Left ventricle myocardium superior (tissue), 1 donor: ENCODE measurements around the gene SHC2. TPM values are rescaled to one million over a fixed set of nuclear protein-coding genes. Genes with fewer than 3 reads are reported as not detected.

Source experiments
- ATAC-seq: fragments of 200-7000 bp; cut with Tn5 transposase; one replicate; pipeline ENCODE4 v1.9.1; 2020; ENCODE audit warnings: mild to moderate bottlenecking, moderate library complexity
- DNase-seq: peaks from one replicate; pipeline ENCODE4 v3.0.0-alpha.2; 2020
- intact Hi-C: fragments of 100-400 bp; cut with micrococcal nuclease; formaldehyde crosslinking; loops from one replicate; pipeline ENCODE4 v1.11.0; 2022
- total RNA-seq: library from RNA; stranded (reverse); fragmentation: NEBNext Ultra II Directional; extraction: Animal tissue kit (Norgen Biotek cat#: 25700); gene quantifications from one replicate; pipeline ENCODE4 v1.2.1, GENCODE V29; 2021
- donor health status: DM: no; HTN: yes; CAD: no; lungs with severe emphysema.

SHC2 gene
- total RNA-seq, 1 donor from 2014 or later = 11.0 TPM

- DNase-seq (peak; percentile 53), ATAC-seq (peak; percentile 66)
- intact Hi-C loops = no loop called here
These were observed 13.6 kb upstream of the SHC2 start for GRCh38 chr19:474126-475078.

DNA sequence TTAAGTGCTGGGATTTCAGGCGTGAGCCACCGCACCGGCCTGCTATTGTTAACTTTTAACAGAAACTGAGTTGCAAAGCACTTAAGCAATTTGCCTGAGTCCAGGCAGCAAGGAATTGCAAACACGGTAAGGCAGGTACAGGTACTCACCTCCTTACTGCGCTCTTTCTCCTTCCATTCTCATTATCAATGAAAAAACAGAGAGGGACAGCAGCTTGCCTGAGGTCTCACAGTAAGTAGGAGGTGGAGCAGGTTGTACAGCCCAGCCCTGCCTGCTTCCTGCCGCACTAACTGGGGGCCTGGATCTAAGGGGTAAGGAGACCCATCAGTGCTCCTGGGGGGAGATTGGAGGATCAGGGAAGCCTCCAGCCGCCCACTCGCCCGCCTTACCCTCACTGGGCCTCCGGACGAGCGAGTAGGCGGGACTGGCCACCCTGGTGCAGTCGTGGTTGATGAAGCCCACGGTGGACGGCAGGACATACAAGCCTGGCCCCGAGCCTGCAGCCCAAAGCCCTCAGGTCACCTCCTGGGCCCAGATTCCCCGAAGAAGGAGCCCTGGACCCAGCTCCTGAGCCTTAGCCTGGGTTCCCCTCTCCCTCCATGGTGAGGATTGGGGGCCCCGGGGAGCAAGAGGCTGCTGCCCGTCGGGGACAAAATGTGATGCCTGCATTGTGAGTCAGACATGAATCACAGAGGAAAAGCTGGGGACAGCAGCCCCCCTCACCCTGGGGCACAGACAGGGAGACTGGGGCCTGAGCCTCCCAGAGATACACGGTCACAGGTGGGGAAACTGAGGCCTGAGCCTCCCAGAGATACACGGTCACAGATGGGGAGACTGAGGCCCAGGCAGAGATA, 11.4 kb upstream of the SHC2 start:
- intact Hi-C loops = no loop called here
- DNase-seq (no peak), ATAC-seq (no peak)

DNA sequence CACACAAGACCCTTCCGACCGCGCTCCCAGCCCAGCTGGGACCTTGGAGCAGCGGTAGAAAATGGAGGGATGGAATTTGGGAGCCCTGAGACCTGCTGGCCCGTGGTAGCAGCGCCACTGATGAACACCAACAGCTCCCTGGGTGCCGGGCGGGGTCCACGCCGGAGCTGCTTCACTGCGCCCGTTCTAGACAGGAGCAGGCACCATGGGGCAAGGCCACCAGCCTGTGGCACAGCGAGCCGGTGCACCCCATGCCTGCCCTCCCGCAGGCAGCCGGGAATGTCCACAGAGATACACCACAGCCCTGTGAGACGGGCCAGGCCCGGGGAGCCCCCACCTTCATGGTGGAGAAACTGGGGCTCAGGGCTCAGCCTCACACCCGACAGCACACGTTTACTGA, 9.9 kb upstream of the SHC2 start:
- no peak for ATAC-seq
- intact Hi-C loops = no loop called here
- DNase-seq = peak; percentile 23

GRCh38 chr19:469833-470232, 9.0 kb upstream of the SHC2 start:
- ATAC-seq = no peak
- no peak for DNase-seq
- intact Hi-C loops = no loop called here

DNA sequence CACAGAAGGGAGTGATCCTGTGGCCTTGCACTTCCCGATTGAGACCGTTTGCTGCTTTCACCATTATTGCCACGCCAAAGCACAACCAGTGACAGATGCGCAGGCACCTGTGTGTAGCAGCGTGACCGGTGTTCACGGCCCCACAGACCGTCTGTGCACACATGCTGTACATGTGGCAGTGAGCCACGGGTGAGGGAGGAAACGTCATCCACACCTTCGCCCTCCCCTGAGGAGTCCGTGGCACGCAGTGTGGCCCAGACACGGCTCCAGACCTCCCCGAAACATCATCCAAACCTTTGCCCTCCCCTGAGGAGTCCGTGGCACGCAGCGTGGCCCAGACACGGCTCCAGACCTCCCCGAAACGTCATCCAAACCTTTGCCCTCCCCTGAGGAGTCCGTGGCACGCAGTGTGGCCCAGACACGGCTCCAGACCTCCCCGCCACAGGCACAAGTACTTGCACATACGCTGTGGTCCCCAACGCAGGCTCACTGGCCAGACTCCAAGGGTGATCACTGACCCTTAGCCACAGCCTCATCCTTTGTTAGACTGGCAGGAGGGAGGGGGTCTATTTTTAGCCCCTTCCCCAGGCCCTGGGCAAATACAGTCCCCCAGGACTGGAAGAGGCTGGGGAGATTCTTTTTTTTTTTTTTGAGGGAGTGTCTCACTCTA, 7.9 kb upstream of the SHC2 start:
- ATAC-seq (no peak), DNase-seq (no peak)
- intact Hi-C loops = no loop called here

DNA sequence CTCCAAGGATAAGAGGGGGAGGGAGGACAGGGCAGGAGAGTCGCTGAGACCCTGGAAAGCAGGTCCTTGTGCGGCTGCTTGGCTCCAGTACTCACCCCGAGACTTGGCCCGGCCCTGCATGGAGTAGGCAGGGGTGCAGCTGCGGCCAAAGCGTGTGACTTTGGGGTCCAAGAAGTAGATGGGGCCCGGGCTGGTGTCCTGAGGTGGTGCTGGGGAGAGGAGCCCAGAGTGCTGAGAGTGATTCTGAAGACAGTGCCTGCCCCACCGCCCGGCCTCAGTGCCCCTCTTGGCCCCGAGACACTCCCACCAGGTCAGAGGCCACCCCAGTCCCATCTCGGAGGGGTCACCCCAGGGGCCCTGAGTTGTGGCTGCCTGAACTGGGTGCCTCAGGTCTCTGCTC, 6.7 kb upstream of the SHC2 start:
- ATAC-seq (no peak), DNase-seq (no peak)
- intact Hi-C loops = no loop called here

DNA sequence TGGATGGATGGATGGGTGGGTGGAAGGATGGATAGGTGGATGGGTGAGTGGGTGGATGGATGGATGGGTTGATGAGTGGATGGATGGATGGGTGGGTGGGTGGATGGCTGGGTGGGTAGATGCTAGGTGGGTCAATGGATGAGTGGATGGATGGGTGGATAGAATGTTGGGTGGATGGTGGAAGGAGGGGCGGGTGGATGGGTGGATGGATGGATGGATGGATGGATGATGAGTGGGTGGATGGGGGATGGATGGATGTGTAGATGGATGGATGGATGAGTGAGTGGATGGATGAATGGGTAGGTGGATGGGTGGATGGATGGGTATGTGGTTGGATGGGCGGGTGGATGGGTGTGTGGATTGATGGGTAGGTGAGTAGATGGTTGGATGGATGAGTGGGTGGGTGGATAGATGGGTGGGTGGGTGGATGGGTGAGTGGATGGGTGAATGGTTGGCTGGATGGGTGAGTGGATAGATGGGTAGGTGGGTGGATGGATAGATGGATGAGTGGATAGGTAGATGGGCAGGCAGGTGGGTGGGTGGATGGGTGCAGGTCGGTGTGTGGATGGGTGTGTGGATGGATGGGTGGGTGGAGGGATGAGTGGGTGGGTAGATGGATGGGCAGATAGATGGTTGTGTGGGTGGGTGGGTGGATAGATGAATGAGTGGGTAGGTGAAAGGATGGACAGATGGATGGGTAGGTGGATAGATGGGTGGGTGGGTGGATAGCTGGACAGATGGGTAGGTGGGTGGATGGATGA, 4.4 kb upstream of the SHC2 start:
- no peak for DNase-seq
- no peak for ATAC-seq
- intact Hi-C loops = no loop called here

DNA sequence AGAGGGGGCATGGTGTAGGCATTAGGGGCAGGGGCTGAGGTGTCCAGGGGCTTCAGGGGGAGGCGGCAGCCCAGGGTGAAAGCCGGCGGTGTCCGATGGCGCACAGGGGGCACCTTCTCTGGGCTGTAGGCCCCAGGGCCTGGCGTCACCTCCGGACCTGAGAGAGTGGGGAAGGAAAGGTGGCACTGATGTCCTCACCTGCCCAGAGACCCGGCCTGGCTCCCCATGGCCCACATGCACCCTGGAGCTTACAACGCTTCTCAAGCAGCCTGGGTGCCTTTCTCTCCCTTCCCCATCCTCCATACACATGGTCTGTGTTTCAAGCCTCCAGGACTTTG, 3.3 kb upstream of the SHC2 start:
- DNase-seq (no peak), ATAC-seq (no peak)
- intact Hi-C loops = no loop called here

DNA sequence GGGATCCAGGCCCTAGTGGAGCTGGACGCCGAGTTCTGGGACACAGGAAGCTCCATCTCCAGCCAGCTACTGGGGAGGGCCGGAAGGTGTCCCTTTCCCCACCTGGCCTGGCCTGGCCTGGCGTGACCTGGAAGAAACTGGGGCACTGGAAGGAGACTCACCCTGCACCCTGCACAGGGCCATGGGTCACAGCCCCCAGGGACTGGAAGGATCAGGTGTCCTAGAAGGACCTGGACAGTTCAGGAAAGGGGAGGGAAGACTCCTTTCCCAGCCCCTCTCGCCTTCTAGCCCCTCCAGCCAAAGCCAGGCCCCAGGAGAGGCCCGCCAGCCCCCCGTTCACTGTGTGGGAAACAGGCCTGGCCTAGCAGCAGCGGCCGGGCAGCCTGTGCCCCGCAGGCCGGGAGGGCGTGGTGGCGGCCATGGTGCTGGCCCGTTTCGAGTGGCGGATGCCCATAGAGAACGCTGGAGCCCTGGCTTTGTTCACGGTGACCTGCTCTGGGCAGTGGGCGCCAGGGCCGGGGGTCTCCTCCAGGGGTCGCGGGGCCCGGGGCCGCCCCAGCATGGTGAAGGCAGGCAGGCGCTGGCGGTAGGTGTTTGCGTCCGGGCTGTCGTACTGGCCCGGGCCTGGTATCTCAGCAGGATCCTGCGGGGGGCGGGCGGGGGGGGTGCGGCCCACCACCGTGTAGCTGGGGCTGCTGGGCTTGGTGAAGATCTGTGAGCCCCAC, 2.8 kb upstream of the SHC2 start:
- DNase-seq = no peak
- intact Hi-C loops = no loop called here
- no peak for ATAC-seq

- DNase-seq (peak; percentile 53), ATAC-seq (peak; percentile 41)
- intact Hi-C loops = no loop called here
These were observed 1.1 kb upstream of the SHC2 start for GRCh38 chr19:461721-462551.

GRCh38 chr19:459724-460511, 915 bp downstream of the SHC2 start:
- intact Hi-C loops = no loop called here
- DNase-seq = peak; percentile 82

GRCh38 chr19:458091-459042, 2.5 kb downstream of the SHC2 start:
- intact Hi-C loops = no loop called here
- DNase-seq = no peak
- no peak for ATAC-seq

More at GRCh38 chr19:459724-460511, 915 bp downstream of the SHC2 start:
- peak; percentile 87 for ATAC-seq

DNA sequence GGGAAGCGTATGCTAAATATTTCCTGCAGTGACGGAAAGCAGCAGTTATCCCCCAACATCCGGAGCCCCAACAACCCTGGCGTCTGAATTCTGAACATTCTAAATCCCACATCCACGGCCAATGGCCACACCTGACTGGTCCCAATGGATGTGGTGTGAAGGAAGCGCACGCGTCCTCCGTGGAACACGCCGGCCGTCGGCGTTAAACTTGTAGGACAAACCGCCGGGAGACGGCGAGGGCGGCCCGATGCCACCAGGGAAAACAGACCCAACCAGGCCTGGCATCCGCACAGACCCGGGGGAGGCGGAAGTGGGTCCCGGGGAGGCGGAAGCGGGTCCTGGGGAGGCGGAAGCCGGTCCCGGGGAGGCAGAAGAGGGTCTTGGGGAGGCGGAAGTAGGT, 3.2 kb downstream of the SHC2 start:
- intact Hi-C loops = no loop called here
- DNase-seq (no peak), ATAC-seq (no peak)

DNA sequence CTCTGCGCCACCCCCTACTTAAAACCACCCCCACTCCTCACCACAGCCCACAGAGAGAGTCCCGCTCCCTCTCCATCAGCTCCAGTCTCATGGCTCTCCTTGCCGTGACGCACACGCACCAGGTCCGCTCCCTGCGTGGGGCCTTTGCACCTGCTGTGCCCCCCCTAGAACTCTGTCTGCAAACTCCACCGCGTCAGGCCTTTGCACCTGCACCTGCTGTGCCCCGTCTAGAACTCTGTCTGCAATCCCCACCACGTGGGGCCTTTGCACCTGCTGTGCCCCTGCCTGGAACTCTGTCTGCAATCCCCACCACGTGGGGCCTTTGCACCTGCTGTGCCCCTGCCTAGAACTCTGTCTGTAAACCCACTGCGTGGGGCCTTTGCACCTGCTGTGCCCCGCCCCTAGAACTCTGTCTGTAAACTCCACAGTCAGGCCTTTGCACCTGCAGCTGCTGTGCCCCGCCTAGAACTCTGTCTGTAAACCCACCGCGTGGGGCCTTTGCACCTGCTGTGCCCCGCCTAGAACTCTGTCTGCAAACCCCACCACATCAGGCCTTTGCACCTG, 4.2 kb downstream of the SHC2 start:
- no peak for DNase-seq
- intact Hi-C loops = no loop called here

DNA sequence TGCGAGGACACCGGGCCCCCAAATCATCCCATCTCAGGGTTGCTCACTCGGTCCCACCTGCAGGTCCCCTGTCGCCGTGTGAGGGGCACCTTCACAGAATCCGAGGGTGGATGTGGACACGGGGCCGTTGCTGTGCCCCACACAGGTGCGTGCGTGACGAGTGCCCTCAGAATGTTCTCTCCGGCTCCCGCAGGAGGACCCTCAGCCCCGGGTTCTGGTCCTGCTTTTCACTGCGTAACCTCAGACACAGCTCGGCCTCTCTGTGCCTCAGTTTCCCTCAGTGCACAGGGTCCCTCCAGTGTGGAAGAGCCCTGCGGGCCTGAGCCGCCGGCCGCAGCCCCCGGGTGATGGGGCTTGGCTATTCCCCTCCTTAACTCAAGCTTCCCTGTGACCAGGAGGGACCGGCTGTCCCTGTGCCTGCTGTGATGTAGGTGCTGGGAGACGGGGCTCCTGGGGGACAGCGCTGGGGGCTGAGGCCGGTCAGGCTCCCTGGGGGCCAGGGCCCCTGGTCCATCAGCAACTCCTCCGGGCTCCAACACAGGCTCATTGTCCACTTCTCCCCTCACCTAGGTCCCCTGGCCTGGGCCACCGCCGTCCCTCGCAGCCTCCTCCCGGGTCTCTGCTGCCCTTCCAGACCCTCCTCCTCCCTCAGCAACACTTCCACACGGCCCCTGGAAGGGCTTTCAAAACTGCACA, 4.8 kb downstream of the SHC2 start:
- DNase-seq (no peak), ATAC-seq (no peak)
- intact Hi-C loops = no loop called here

More for the DNA sequence above, 4.2 kb downstream of the SHC2 start:
- no peak for ATAC-seq
